DOHH2 (cell line): ENCODE results near the gene TGFBR2.

Experiments used
- EZH2phosphoT487 ChIP-seq: fragments of 200-600 bp; sonication (generic); IDR thresholded peaks from 2 replicates; pipeline ENCODE4 v1.6.1; 2017; ENCODE audit warnings: borderline replicate concordance, mild to moderate bottlenecking, antibody characterized with exemption, low read length, moderate library complexity, mixed read lengths
- TF ChIP-seq, protein P1 (sequence below): fragments of 200-600 bp; sonication (generic); IDR thresholded peaks from one replicate; pipeline ENCODE4 v1.5.1; 2014; ENCODE audit warnings: antibody characterized with exemption, mild to moderate bottlenecking, low read depth, low read length; ENCODE audit not compliant: poor library complexity, severe bottlenecking

DNA sequence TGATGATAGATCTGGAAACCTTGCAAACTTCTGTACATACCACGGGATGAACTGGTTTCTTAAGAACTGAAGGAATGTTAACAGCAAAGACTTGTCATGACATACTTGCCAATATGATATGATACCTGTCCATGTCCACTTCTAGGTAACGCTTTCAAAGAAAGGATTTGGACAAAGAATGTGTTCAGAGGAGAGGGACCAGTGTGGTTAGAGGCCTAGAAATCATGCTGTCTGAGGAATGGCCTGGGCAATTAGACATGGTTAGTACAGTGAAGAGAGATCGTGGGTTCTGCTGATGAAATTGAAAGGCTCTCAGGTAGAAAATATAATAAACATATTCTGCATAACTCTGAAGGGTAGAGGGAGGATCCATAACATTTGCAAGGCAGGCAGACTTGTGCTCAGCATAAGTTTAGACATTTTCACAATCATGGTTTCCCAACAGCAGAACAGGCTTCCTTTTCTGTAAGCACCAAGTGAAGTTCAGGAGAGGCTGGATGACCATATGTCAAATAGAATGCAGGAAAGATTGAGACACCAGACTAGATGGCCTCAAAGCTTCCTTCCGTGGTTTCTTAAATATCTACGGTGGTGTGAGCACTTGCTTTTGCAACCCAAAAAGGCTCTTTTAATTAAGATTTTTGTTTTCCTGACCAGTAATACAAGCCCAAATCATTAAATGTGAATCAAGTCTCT, 39.9 kb downstream of the TGFBR2 start:
- TF ChIP-seq, protein P1, sequence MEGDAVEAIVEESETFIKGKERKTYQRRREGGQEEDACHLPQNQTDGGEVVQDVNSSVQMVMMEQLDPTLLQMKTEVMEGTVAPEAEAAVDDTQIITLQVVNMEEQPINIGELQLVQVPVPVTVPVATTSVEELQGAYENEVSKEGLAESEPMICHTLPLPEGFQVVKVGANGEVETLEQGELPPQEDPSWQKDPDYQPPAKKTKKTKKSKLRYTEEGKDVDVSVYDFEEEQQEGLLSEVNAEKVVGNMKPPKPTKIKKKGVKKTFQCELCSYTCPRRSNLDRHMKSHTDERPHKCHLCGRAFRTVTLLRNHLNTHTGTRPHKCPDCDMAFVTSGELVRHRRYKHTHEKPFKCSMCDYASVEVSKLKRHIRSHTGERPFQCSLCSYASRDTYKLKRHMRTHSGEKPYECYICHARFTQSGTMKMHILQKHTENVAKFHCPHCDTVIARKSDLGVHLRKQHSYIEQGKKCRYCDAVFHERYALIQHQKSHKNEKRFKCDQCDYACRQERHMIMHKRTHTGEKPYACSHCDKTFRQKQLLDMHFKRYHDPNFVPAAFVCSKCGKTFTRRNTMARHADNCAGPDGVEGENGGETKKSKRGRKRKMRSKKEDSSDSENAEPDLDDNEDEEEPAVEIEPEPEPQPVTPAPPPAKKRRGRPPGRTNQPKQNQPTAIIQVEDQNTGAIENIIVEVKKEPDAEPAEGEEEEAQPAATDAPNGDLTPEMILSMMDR = no peak
- TF ChIP-seq EZH2phosphoT487 = no peak
